Islet of Langerhans (tissue), 1 donor: ENCODE measurements around the gene MROH7.

Experiments used
- FAIRE-seq: peaks from one replicate; lab custom pipeline; 2011; peaks lifted over from hg19 to GRCh38; lab: Jason Lieb, UNC

The MROH7 gene

GRCh38 chr1:54640863-54641836, at the start of gene MROH7:
Gene MROH7 (plus strand): TSS chr1:54641786. CDS start chr1:54652927, 11,141 bp downstream.
- no peak for FAIRE-seq

- FAIRE-seq = no peak
These were observed 47.9 kb upstream of the MROH7 start for GRCh38 chr1:54593571-54594160.

- no peak for FAIRE-seq
These were observed 47.1 kb upstream of the MROH7 start for GRCh38 chr1:54594463-54594862.

GRCh38 chr1:54595956-54596498, 45.6 kb upstream of the MROH7 start:
- FAIRE-seq = no peak

- FAIRE-seq = no peak
These were observed 44.8 kb upstream of the MROH7 start for GRCh38 chr1:54596756-54597155.

GRCh38 chr1:54597455-54598030, 44.0 kb upstream of the MROH7 start:
- FAIRE-seq = no peak

- FAIRE-seq = no peak
These were observed 42.3 kb upstream of the MROH7 start for GRCh38 chr1:54599211-54599823.

- FAIRE-seq = no peak
These were observed 40.5 kb upstream of the MROH7 start for GRCh38 chr1:54600947-54601721.

- FAIRE-seq = no peak
These were observed 39.9 kb upstream of the MROH7 start for GRCh38 chr1:54601730-54602129.

- FAIRE-seq = no peak
These were observed 39.0 kb upstream of the MROH7 start for GRCh38 chr1:54602554-54602953.

- FAIRE-seq = no peak
These were observed 38.3 kb upstream of the MROH7 start for GRCh38 chr1:54603241-54603640.

- FAIRE-seq = no peak
These were observed 37.5 kb upstream of the MROH7 start for GRCh38 chr1:54604051-54604450.

- FAIRE-seq = no peak
These were observed 36.8 kb upstream of the MROH7 start for GRCh38 chr1:54604572-54605370.

GRCh38 chr1:54606096-54606989, 35.2 kb upstream of the MROH7 start:
- FAIRE-seq = no peak

GRCh38 chr1:54606990-54607325, 34.6 kb upstream of the MROH7 start:
- FAIRE-seq = no peak

GRCh38 chr1:54607821-54608565, 33.6 kb upstream of the MROH7 start:
- no peak for FAIRE-seq

GRCh38 chr1:54608566-54609230, 32.9 kb upstream of the MROH7 start:
- no peak for FAIRE-seq

- FAIRE-seq = no peak
These were observed 32.2 kb upstream of the MROH7 start for GRCh38 chr1:54609301-54609921.
